Measurements from ENCODE around the gene ACACA. TPM values are rescaled to one million over a fixed set of nuclear protein-coding genes. Genes with fewer than 3 reads are reported as not detected.

Gene ACACA
- total and polyA plus RNA-seq, 2 donors (not counting 1 experiment from before 2014, with no cell fraction given), result 4.8 to 26.2 TPM

- Histone ChIP-seq H4K20me1 (ENCODE audit: control insufficient read depth, insufficient read depth, low read length, poor library complexity, severe bottlenecking) (no peaks in the 10 kb centered on the region), H3K36me3 (replicated peaks in 1 of 2; ENCODE audit: control extremely low read depth in 1 of 2, control insufficient read depth in 1 of 2, extremely low read depth in 1 of 2, insufficient read depth in 2 of 2, low read length in 1 of 2) (peaks cover 0 to 5% of the 10 kb centered on the region in 2 experiments), H3K4me3 (ENCODE audit: control extremely low read depth in 1 of 5, extremely low read depth in 1 of 5, insufficient read depth in 1 of 5, low read depth in 2 of 5, low read length in 4 of 5) (no peak overlapping the region), H3K27ac (ENCODE audit: low read length in 2 of 2) (no peak overlapping the region), H2AFZ (ENCODE audit: insufficient read depth, low read depth, low read length, poor library complexity, severe bottlenecking) (no peak overlapping the region), H3K9me3 (ENCODE audit: control extremely low read depth in 1 of 3, control insufficient read depth in 2 of 3, insufficient read depth in 1 of 3, low read length in 2 of 3) (no peaks in the 10 kb centered on the region), H3K4me2 (replicated peaks; ENCODE audit: low read depth, low read length, poor library complexity, severe bottlenecking) (no peak overlapping the region), H3K79me2 (ENCODE audit: control insufficient read depth, insufficient read depth, low read length) (no peaks in the 10 kb centered on the region), H3K9ac (ENCODE audit: low read length) (no peak overlapping the region), H3K27me3 (replicated peaks in 1 of 4; ENCODE audit: control extremely low read depth in 1 of 4, control insufficient read depth in 3 of 4, insufficient read depth in 4 of 4, low read length in 3 of 4) (no peaks in the 10 kb centered on the region), H3K4me1 (ENCODE audit: control insufficient read depth in 2 of 2, insufficient read depth in 2 of 2, low read length in 2 of 2) (no peaks in the 10 kb centered on the region)
- TF ChIP-seq CTCF (IDR thresholded peaks at IDR 0.05) (no peak), EZH2 (IDR thresholded peaks at IDR 0.05; ENCODE audit: borderline replicate concordance, insufficient read depth, low read depth, low read length, poor library complexity, severe bottlenecking) (no peak)
- 100% methylated on average over 3 of the region's 5 CpGs for WGBS (ENCODE audit: insufficient coverage)
- Mint-ChIP-seq H3K4me1 (no peaks in the 10 kb centered on the region), H3K27ac (no peak overlapping the region), H3K4me3 (no peak overlapping the region), H3K27me3 (no peaks in the 10 kb centered on the region), H3K9me3 (ENCODE audit: insufficient read depth) (no peaks in the 10 kb centered on the region)
- intact Hi-C loops (cut with micrococcal nuclease), result no loop called here
- DNase-seq (no peak), ATAC-seq (ENCODE audit: low read depth) (no peak)
- CTCF ChIA-PET, result no interaction called here
- POLR2A ChIA-PET, result no interaction called here
These were observed 232.4 kb downstream of the ACACA start for GRCh38 chr17:37174205-37174604.

GRCh38 chr17:37170881-37171425, 235.7 kb downstream of the ACACA start:
- H3K79me2 ChIP-seq (ENCODE audit: control insufficient read depth, insufficient read depth, low read length), result no peaks in the 10 kb centered on the region
- no peak overlapping the region for H3K4me3 ChIP-seq (ENCODE audit: control extremely low read depth in 1 of 5, extremely low read depth in 1 of 5, insufficient read depth in 1 of 5, low read depth in 2 of 5, low read length in 4 of 5)
- Mint-ChIP-seq H3K27me3 (no peaks in the 10 kb centered on the region), H3K27ac (no peak overlapping the region), H3K4me3 (no peak overlapping the region), H3K4me1 (no peaks in the 10 kb centered on the region), H3K9me3 (ENCODE audit: insufficient read depth) (no peaks in the 10 kb centered on the region)
- DNase-seq (no peak), ATAC-seq (ENCODE audit: low read depth) (no peak)
- H4K20me1 ChIP-seq (ENCODE audit: control insufficient read depth, insufficient read depth, low read length, poor library complexity, severe bottlenecking), result no peaks in the 10 kb centered on the region
- TF ChIP-seq EZH2 (IDR thresholded peaks at IDR 0.05; ENCODE audit: borderline replicate concordance, insufficient read depth, low read depth, low read length, poor library complexity, severe bottlenecking) (no peak), CTCF (IDR thresholded peaks at IDR 0.05) (no peak)
- H3K27ac ChIP-seq (ENCODE audit: low read length in 2 of 2), result no peak overlapping the region
- no peak overlapping the region for H2AFZ ChIP-seq (ENCODE audit: insufficient read depth, low read depth, low read length, poor library complexity, severe bottlenecking)
- H3K9ac ChIP-seq (ENCODE audit: low read length), result no peak overlapping the region
- H3K27me3 ChIP-seq (replicated peaks in 1 of 4; ENCODE audit: control extremely low read depth in 1 of 4, control insufficient read depth in 3 of 4, insufficient read depth in 4 of 4, low read length in 3 of 4), result no peaks in the 10 kb centered on the region
- no peaks in the 10 kb centered on the region for H3K9me3 ChIP-seq (ENCODE audit: control extremely low read depth in 1 of 3, control insufficient read depth in 2 of 3, insufficient read depth in 1 of 3, low read length in 2 of 3)
- 100% methylated on average over 1 of the region's 2 CpGs for WGBS (ENCODE audit: insufficient coverage)
- peaks cover 0 to 1% of the 10 kb centered on the region in 2 experiments for H3K36me3 ChIP-seq (replicated peaks in 1 of 2; ENCODE audit: control extremely low read depth in 1 of 2, control insufficient read depth in 1 of 2, extremely low read depth in 1 of 2, insufficient read depth in 2 of 2, low read length in 1 of 2)
- POLR2A ChIA-PET, result no interaction called here
- CTCF ChIA-PET, result no interaction called here
- H3K4me1 ChIP-seq (ENCODE audit: control insufficient read depth in 2 of 2, insufficient read depth in 2 of 2, low read length in 2 of 2), result no peaks in the 10 kb centered on the region
- no peak overlapping the region for H3K4me2 ChIP-seq (replicated peaks; ENCODE audit: low read depth, low read length, poor library complexity, severe bottlenecking)
- intact Hi-C loops (cut with micrococcal nuclease), result no loop called here

Measured in B cell (primary cell).